SIG-M5 treated with dmso at 0.1 percent for 504 hours (cell line): ENCODE results near the gene SSX2B.
"Not testable (repeated sequence)": the region's sequence is repeated elsewhere in the genome, so short reads cannot be mapped to it uniquely, and the experiment has no call there.

Experiments used
- DNase-seq: peaks from one replicate; lab custom pipeline; 2025; ENCODE audit not compliant: unreplicated experiment; lab: John Stamatoyannopoulos, UW

The SSX2B gene

GRCh38 chrX:52750952-52751351 is at the start of gene SSX2B:
SSX2B (plus strand) TSS chrX:52751252; CDS start chrX:52752681, 1,429 bp downstream.
- not testable (repeated sequence) for DNase-seq

GRCh38 chrX:52707078-52707477 is 44.0 kb upstream of the SSX2B start, which contains the start of gene SSX2:
SSX2 (minus strand) TSS chrX:52707178; CDS start chrX:52705749, 1,429 bp downstream.
- DNase-seq, result not testable (repeated sequence)

GRCh38 chrX:52765983-52766382 is 14.9 kb downstream of the SSX2B start:
- DNase-seq, result not testable (repeated sequence)

GRCh38 chrX:52773504-52773903 is 22.5 kb downstream of the SSX2B start:
- not testable (repeated sequence) for DNase-seq

DNA sequence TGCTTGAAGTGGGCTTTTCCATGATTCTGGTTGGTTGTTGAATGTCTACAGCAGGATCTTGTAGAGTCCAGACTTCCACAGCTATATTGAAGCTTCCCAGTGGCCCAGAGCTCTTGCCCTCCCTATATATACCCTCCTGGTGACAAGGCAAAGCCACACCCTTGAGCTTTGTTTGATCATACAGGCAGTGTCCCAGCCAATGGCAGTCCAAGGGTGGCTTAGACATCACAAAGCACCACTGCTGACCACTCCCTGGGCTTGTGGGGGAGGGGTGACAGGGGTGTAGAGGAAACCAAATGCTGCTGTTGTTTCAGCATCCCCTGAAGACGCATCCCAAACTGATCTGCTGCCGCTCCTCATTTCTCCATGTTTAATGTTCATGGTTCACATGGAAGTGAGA is 46.3 kb downstream of the SSX2B start, which contains the start of gene SPANXN5:
TSS of gene SPANXN5 (minus strand) at position 101 of the 400 bp plus-strand sequence. CDS start at position 22, 79 bp downstream.
- not testable (repeated sequence) for DNase-seq

- DNase-seq, result not testable (repeated sequence)
Measured at GRCh38 chrX:52804876-52805275, 53.8 kb downstream of the SSX2B start.
